A549 (cell line): ENCODE measurements around the gene MAGI2. TPM values are rescaled to one million over a fixed set of nuclear protein-coding genes. Genes with fewer than 3 reads are reported as not detected.

Source experiments
- ATAC-seq, 2 experiments: fragments of 200-7000 bp in 1 of 2; fragments of >200 bp in 1 of 2; cut with Nextera tagmentation in 1 of 2; cut with Tn5 transposase in 1 of 2; 3 replicates each; pipeline versions ENCODE4 v1.8.0 to v1.9.1; 2018 to 2020; ENCODE audit warnings: mild to moderate bottlenecking in 1 of 2, moderate library complexity in 1 of 2
- CTCF ChIA-PET: fragments of 300-600 bp; sonication (Branson Sonifier 250); formaldehyde crosslinking; extraction: SDS; loops from one replicate; lab custom pipeline; 2021; ENCODE audit warnings: antibody characterized with exemption, inconsistent platforms; lab: Yijun Ruan, JAX
- POLR2A ChIA-PET: fragments of 350-600 bp; formaldehyde crosslinking; extraction: SDS; loops from one replicate; lab custom pipeline; 2021; ENCODE audit warnings: antibody characterized with exemption, inconsistent platforms; lab: Yijun Ruan, JAX
- DNase-seq, 2 experiments: peaks; one replicate each; pipeline versions ENCODE4 v3.0.0 to v3.0.0-alpha.2; 2011 to 2016; ENCODE audit warnings: low read depth in 1 of 2, low spot score in 1 of 2
- FAIRE-seq: peaks from 2 replicates; lab custom pipeline; 2011; peaks lifted over from hg19 to GRCh38; lab: Jason Lieb, UNC
- H3K27ac ChIP-seq, 2 experiments: fragments of >200 bp; sonication (Bioruptor Twin); formaldehyde crosslinking; 3 replicates each; pipeline ENCODE4 v1.5.1; 2016 to 2017
- H3K4me1 ChIP-seq: fragments of >200 bp; sonication (Bioruptor Twin); formaldehyde crosslinking; 3 replicates; pipeline ENCODE4 v1.6.1; 2016
- H3K4me2 ChIP-seq: fragments of >200 bp; sonication (Bioruptor Twin); formaldehyde crosslinking; 3 replicates; pipeline ENCODE4 v1.6.1; 2016
- H3K4me3 ChIP-seq: fragments of >200 bp; sonication (Bioruptor Twin); formaldehyde crosslinking; 3 replicates; pipeline ENCODE4 v1.5.1; 2016
- H3K9me3 ChIP-seq: fragments of >200 bp; sonication (Bioruptor Twin); formaldehyde crosslinking; 3 replicates; pipeline ENCODE4 v1.6.1; 2016
- CBX8 ChIP-seq: fragments of 200-600 bp; sonication (generic); IDR thresholded peaks from 2 replicates; pipeline ENCODE4 v1.6.1; 2016
- CHD4 ChIP-seq: fragments of 200-600 bp; sonication (generic); IDR thresholded peaks from 2 replicates; pipeline ENCODE4 v1.6.1; 2016; ENCODE audit warnings: antibody characterized with exemption, mild to moderate bottlenecking, borderline replicate concordance
- E2F6 ChIP-seq: IDR thresholded peaks from 2 replicates; pipeline ENCODE4 v1.6.1; 2012; ENCODE audit warnings: low read depth, borderline replicate concordance
- ELK1 ChIP-seq: fragments of 150-350 bp; IDR thresholded peaks from 2 replicates; pipeline ENCODE4 v1.6.1; 2014; ENCODE audit warnings: low read depth, mild to moderate bottlenecking, low read length
- FOSB ChIP-seq: fragments of 250-450 bp; sonication (Bioruptor Pico); IDR thresholded peaks from 2 replicates; pipeline ENCODE4 v1.5.0; 2020; ENCODE audit warnings: mild to moderate bottlenecking, moderate library complexity
- GATA3 ChIP-seq: IDR thresholded peaks from 2 replicates; pipeline ENCODE4 v1.6.1; 2012; ENCODE audit warnings: borderline replicate concordance
- HEYL ChIP-seq: fragments of 250-450 bp; sonication (Bioruptor Pico); IDR thresholded peaks from 2 replicates; pipeline ENCODE4 v1.8.0; 2021; ENCODE audit warnings: mild to moderate bottlenecking, moderate library complexity
- HOXA7 ChIP-seq: fragments of 250-450 bp; sonication (Bioruptor Pico); IDR thresholded peaks from 2 replicates; pipeline ENCODE4 v1.5.0; 2020; ENCODE audit warnings: mild to moderate bottlenecking, moderate library complexity
- KDM1A ChIP-seq: fragments of 200-600 bp; sonication (generic); IDR thresholded peaks from 2 replicates; pipeline ENCODE4 v1.6.1; 2016; ENCODE audit warnings: low read depth, mild to moderate bottlenecking
- KDM5A ChIP-seq: fragments of 200-600 bp; sonication (generic); IDR thresholded peaks from 2 replicates; pipeline ENCODE4 v1.6.1; 2016; ENCODE audit warnings: antibody characterized with exemption, mild to moderate bottlenecking
- MAFK ChIP-seq: fragments of 450-650 bp; IDR thresholded peaks from 2 replicates; pipeline ENCODE4 v1.6.1; 2014; ENCODE audit not compliant: partially characterized antibody
- POLR2A ChIP-seq: IDR thresholded peaks from 2 replicates; pipeline ENCODE4 v1.6.1; 2012; ENCODE audit warnings: mild to moderate bottlenecking, low read length
- RAD21 ChIP-seq, 2 experiments: fragments of >200 bp in 1 of 2; sonication (Bioruptor Twin) in 1 of 2; formaldehyde crosslinking in 1 of 2; IDR thresholded peaks in 1 of 2; conservative IDR thresholded peaks in 1 of 2; 2 replicates in 1 of 2; 3 replicates in 1 of 2; pipeline ENCODE4 v1.6.1; 2012 to 2018; ENCODE audit warnings: inconsistent platforms in 1 of 2
- RARB ChIP-seq: fragments of 250-450 bp; sonication (Bioruptor Pico); IDR thresholded peaks from 2 replicates; pipeline ENCODE4 v1.8.0; 2021; ENCODE audit warnings: mild to moderate bottlenecking, moderate library complexity
- RCOR1 ChIP-seq: fragments of 150-350 bp; IDR thresholded peaks from 2 replicates; pipeline ENCODE4 v1.6.1; 2014; ENCODE audit warnings: antibody characterized with exemption, low read length, low read depth
- RFX5 ChIP-seq: fragments of 450-650 bp; IDR thresholded peaks from 2 replicates; pipeline ENCODE4 v1.7.1; 2014; ENCODE audit warnings: antibody characterized with exemption, mild to moderate bottlenecking, moderate library complexity
- ZSCAN20 ChIP-seq: fragments of 250-450 bp; sonication (Bioruptor Pico); IDR thresholded peaks from 2 replicates; pipeline ENCODE4 v1.8.0; 2022; ENCODE audit warnings: mild to moderate bottlenecking, moderate library complexity
- WGBS: methylation state at CpG from one replicate; pipeline ENCODE4 v1.1.6; 2017; ENCODE audit errors: missing lambda C conversion rate; 5-methylcytosine and 5-hydroxymethylcytosine counted together
- polyA plus RNA-seq, 4 experiments: library from polyadenylated mRNA; depleted of rRNA in 3 of 4; stranded (reverse); fragments of >200 nt; fragmentation: RNase III in 1 of 4; extraction: RNeasy Plus Mini Kit Qiagen cat#74134 plus additional on column Dnase treatment in 1 of 4; gene quantifications; 2 replicates in 3 of 4; 3 replicates in 1 of 4; pipeline ENCODE4 v1.2.3, GENCODE V29; 2011 to 2017
- TF ChIP-seq, protein P1 (sequence below): fragments of >200 bp; sonication (Bioruptor Twin); formaldehyde crosslinking; IDR thresholded peaks from 3 replicates; pipeline ENCODE4 v1.5.1; 2016

MAGI2 gene
- polyA plus RNA-seq, 2 of the 4 experiments (the other 2 are of a cell fraction), result 0.48 to 0.81 TPM

DNA sequence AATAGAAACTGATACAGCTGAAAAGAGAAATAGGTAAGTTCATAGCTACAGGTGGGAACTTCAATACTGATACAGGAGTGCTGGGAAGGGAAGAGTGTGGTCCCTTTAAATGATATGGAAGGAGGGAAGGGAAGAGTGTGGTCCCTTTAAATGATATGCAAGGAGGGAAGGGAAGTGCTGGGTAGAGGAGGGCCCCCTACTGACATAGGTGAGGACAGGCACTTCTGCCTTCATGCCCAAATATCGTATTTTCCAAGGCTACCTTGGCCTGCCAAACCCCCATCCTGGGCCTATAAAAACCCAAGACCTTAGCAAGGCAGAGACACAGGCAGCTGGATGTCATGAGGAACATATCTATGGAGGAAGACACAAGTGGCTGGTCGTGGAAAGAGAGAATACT lies 92.3 kb downstream of the MAGI2 start:
- 55% methylated on average over 2 of the region's 2 CpGs for WGBS
- ATAC-seq, result peak in 1 of 2 experiments; percentile 64; a peak in 3 of 6 replicates
- CTCF ChIA-PET, result no interaction called here

GRCh38 chr7:79359827-79360226 lies 93.6 kb downstream of the MAGI2 start:
- H3K4me2 ChIP-seq, result no peak overlapping the region
- TF ChIP-seq MAFK (peak; percentile 69), CHD4 (no peak)
- TF ChIP-seq, all 56 proteins: peak for 1
- FAIRE-seq, result no peak
- DNase-seq, result no peak
- ChIA-PET CTCF (no interaction called here), POLR2A (no interaction called here)
- H3K4me3 ChIP-seq, result no peak overlapping the region
- H3K4me1 ChIP-seq, result no peaks in the 10 kb centered on the region
- 93% methylated on average over 1 of the region's 1 CpG for WGBS
- no peak overlapping the region for H3K27ac ChIP-seq
- no peaks in the 10 kb centered on the region for H3K9me3 ChIP-seq
- ATAC-seq, result no peak

More for the DNA sequence above, 92.3 kb downstream of the MAGI2 start:
- Histone ChIP-seq H3K4me1 (no peaks in the 10 kb centered on the region), H3K4me3 (no peak overlapping the region), H3K4me2 (no peak overlapping the region), H3K27ac (no peak overlapping the region), H3K9me3 (no peaks in the 10 kb centered on the region)
- TF ChIP-seq ELK1 (no peak), HEYL (no peak), RAD21 (conservative IDR thresholded peaks at IDR 0.05 in 1 of 2, IDR thresholded peaks at IDR 0.05 in 1 of 2) (peak in 1 of 2 experiments; percentile 41; a peak in 2 of 5 replicates)
- POLR2A ChIA-PET, result no interaction called here
- DNase-seq, result peak in 1 of 2 experiments; percentile 52
- FAIRE-seq, result no peak

DNA sequence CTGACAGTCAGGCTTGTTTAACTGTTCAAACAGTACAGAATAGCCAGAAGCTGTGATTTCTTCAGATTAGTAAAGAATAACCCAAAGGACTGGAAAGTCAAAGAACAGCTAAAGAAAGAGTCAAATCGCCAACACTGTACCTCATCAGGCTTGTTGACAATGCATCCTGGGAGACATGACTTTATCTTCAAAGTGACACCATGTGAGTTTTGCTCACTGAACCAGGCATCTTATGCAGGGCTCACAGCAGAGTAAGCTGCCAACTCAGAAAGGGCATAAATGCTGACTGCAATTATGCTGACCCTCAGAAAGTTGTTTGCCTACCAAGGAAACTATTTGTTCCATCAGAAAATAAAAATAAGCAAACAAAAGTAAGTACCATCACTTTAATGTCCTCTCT lies 96.4 kb downstream of the MAGI2 start:
- no peaks in the 10 kb centered on the region for H3K9me3 ChIP-seq
- H3K4me2 ChIP-seq, result no peak overlapping the region
- TF ChIP-seq POLR2A, result no peak
- TF ChIP-seq CBX8, result no peak
- TF ChIP-seq RARB, result no peak
- no peak for TF ChIP-seq RCOR1
- no peak for TF ChIP-seq RFX5
- no peak for TF ChIP-seq ZSCAN20 (CRISPR knock-in tag)
- no peak for TF ChIP-seq E2F6
- no peak for TF ChIP-seq FOSB (CRISPR knock-in tag)
- no peak for TF ChIP-seq HOXA7
- TF ChIP-seq GATA3, result no peak
- TF ChIP-seq, protein P1, sequence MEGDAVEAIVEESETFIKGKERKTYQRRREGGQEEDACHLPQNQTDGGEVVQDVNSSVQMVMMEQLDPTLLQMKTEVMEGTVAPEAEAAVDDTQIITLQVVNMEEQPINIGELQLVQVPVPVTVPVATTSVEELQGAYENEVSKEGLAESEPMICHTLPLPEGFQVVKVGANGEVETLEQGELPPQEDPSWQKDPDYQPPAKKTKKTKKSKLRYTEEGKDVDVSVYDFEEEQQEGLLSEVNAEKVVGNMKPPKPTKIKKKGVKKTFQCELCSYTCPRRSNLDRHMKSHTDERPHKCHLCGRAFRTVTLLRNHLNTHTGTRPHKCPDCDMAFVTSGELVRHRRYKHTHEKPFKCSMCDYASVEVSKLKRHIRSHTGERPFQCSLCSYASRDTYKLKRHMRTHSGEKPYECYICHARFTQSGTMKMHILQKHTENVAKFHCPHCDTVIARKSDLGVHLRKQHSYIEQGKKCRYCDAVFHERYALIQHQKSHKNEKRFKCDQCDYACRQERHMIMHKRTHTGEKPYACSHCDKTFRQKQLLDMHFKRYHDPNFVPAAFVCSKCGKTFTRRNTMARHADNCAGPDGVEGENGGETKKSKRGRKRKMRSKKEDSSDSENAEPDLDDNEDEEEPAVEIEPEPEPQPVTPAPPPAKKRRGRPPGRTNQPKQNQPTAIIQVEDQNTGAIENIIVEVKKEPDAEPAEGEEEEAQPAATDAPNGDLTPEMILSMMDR, result no peak
- no peak for TF ChIP-seq KDM1A
- no peak for TF ChIP-seq KDM5A
- H3K27ac ChIP-seq, result no peak overlapping the region
- DNase-seq (no peak), FAIRE-seq (no peak), ATAC-seq (no peak)
- 0 out of 3 replicates have a peak, but pooled peaks cover 4% of the 10 kb centered on the region for H3K4me1 ChIP-seq
- H3K4me3 ChIP-seq, result no peak overlapping the region
- ChIA-PET CTCF (no interaction called here), POLR2A (no interaction called here)
- WGBS, result 58% methylated on average over 1 of the region's 1 CpG
